Hematopoietic multipotent progenitor cell treated with erythropoietin and hydrocortisone succinate and interleukin-3 and kit ligand, for 8 days (in vitro differentiated cells): ENCODE data around the gene ARHGDIB.

Experiments
- DNase-seq: peaks from one replicate; pipeline ENCODE4 v3.0.0-alpha.2; 2015

ARHGDIB gene

GRCh38 chr12:14927267-14927666 is 34.1 kb downstream of the ARHGDIB start:
- no peak for DNase-seq

DNA sequence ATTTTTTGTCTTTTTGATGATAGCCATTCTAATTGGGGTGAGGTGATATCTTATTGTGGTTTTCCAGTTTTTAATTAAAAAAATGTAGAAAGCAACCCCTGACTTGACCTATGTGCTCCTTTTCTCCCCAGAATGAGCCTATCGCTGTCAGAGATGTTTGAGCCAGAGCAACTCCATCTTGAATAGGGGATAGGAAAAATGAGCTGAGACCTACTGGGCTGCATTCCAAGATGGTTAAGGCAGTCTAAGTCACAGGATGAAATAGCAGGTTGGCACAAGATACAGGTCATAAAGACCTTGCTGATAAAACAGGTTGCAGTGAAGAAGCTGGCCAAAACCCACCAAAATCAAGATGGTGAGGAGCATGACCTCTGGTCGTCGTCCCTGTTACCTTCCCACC is 36.9 kb downstream of the ARHGDIB start:
- DNase-seq, result no peak

- no peak for DNase-seq
Measured at GRCh38 chr12:14923944-14924343, 37.5 kb downstream of the ARHGDIB start.

DNA sequence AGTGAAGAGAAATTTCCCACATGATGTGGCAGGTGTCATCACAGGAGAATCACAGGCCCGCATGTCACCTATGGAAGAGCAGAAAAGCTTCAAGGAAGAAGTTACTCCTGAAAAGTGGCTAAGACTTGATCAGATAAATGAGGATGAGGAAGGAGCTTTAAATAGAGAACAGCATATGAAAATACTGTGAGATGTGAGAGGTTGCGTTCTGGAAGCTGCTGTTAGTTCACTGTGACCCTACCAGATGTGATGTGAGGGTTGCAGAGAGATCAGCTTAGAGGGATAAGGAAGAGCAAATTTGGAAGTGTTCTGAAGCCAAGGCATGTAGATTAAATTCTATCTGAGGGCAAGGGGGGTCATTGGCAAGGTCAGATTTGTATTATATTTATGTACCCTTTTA is 40.2 kb downstream of the ARHGDIB start:
- DNase-seq, result no peak

DNA sequence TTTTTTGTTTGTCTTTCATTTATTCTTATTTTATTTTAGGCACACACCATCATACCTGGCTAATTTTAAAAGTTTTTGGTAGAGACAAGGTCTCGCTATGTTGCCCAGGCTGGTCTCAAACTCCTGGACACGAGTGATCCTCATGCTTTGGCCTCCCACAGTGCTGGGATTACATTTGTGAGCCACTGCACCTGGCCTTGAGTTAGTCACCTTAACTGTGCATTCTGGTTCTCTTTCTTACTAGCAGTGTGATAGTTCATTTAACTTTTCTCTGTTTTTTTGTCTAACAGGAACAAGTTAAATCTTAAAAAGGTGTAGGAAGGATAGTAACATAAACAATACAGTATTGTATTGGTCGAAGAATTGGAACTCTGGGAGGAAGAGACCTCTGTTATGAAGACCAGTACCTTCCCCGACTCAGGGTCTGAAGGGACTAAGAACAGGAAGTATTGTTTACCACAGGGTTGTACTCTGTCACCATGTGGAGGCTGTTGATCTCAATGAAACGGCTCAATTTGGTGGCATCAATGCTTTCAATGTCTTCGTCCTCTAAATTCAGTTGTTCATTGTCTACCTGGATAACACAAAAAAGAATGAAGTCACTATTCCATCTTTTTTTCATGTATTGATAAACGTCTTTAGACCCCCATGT is 40.8 kb downstream of the ARHGDIB start:
- peak; percentile 30 for DNase-seq

DNA sequence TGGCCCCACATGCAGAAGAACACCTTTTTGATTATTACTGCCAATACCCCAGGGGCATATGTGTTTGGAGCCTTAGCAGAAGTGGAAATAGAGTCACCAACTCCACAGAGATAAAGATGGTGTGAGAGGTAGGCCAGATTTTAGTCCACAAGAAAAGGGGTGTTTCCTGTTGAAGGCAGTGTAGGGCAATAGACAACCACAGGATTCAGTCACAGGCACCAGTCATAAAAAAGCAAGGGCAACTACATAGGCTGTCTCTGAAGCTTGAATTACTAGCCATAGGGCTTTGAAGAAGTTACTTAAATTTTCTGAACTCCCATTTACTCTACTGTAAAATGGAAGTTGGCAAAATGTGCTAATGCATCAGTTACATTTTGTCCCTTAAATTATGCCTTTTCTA is 41.9 kb downstream of the ARHGDIB start:
- DNase-seq, result no peak

- no peak for DNase-seq
Measured at GRCh38 chr12:14915736-14916135, 45.7 kb downstream of the ARHGDIB start.

- DNase-seq, result no peak
Measured at GRCh38 chr12:14913381-14913781, 48.0 kb downstream of the ARHGDIB start.

GRCh38 chr12:14911131-14911530 is 50.3 kb downstream of the ARHGDIB start:
- no peak for DNase-seq

GRCh38 chr12:14910090-14910915 is 51.1 kb downstream of the ARHGDIB start:
- no peak for DNase-seq

DNA sequence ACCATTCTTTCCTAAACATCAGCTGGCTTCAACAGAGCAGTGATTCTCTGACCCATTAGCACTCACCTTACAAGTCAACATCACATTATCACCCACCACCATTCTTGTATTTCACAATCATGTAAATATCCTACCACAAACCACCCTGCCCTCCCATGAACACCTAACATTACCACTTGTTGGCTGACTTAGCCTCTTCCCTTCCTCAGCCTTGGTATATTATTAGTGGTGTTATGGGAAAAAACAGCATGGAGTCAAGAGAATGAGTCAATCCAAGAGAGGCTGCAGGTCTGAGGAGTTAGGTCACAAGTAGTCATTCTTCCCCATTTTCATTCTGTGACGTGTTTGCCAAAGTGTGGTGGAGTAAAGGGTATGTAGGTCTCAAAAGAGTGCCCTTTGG is 53.4 kb downstream of the ARHGDIB start:
- no peak for DNase-seq

DNA sequence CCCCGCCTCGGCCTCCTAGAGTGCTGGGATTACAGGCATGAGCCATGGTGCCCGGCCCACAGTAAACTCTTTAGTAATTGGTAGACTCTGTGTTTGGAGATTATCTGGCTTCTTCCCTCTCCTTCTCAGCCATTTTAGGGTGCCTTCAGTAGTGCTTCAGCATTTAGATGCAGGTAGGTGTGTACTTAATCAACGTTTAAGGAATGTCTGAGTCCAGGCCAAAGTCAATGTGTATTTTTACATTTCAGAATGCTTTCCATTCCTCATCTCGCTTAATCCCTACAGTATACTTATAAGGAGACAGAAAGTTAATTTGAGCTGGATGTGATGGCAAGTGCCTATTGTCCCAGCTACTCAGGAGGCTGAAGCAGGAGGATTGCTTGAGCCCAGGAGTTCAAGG is 55.3 kb downstream of the ARHGDIB start:
- no peak for DNase-seq

DNA sequence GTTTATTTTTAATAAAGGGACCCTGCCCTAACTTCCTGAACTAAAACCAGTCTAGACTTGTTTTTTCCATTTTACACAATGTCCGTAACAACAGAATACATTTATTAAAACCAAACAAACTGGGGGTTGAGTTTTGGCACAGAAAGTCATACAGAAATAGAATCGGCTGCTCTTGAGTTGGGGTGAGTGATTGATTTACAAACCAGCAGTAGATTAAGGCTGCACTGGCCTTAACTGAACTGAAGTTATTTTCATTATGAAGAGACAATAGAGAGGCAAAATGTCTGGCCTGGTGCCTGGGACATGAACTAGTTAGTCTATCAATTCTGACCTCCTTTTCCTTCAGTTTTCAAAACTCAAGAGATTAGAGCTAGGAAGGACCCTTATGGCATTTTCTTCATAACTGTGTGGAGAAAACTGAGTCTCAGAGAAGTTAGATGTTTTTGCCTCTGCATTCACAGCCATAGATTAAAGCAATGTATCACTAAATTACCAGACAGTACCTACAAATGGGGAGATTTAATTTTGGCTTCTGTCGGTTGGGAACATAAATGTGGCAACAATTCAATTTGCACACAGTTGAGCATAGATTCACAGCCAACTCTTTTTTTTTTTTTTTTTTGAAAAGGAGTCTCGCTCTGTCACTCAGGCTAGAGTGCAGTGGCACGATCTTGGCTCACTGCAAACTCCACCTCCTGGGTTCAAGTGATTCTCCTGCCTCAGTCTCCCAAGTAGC is 56.0 kb downstream of the ARHGDIB start:
- DNase-seq, result no peak

GRCh38 chr12:14904854-14905253 is 56.5 kb downstream of the ARHGDIB start:
- DNase-seq, result no peak

- DNase-seq, result no peak
Measured at GRCh38 chr12:14903386-14904098, 57.9 kb downstream of the ARHGDIB start.

GRCh38 chr12:14902465-14902864 is 58.9 kb downstream of the ARHGDIB start:
- peak; percentile 72 for DNase-seq

- peak; percentile 34 for DNase-seq
Measured at GRCh38 chr12:14901228-14901562, 60.2 kb downstream of the ARHGDIB start.

GRCh38 chr12:14900521-14901227 is 60.7 kb downstream of the ARHGDIB start:
- no peak for DNase-seq

DNA sequence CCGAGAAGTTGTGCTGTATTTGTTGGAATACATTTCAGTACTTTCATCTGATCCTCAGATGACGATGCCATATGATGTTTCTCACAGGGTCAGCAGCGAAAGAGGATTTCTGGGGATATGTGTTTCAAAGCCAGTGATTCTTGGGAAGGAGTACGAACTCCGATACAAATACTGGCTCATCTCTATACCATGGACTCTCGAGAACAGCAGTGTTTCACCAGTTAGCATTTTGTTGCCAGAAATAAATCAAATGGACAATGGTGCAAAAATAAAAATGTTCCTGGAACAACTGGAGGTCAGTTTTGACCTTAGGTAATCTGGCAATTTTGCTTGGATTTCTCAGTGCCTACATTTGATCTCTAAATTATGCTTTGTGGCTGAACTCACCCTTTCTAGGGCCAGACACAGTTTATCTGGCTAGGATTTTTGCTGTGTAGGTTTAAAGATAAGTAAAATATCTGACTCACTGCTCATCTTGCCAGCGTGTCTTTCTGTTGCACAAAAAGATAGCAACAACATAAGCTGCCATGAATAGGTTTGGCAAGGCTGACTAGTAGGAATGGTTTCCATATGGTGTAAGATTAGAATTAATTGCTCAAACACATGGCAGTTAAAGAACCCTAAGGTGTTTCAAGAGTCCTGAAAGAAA is 64.8 kb downstream of the ARHGDIB start:
- peak; percentile 96 for DNase-seq

DNA sequence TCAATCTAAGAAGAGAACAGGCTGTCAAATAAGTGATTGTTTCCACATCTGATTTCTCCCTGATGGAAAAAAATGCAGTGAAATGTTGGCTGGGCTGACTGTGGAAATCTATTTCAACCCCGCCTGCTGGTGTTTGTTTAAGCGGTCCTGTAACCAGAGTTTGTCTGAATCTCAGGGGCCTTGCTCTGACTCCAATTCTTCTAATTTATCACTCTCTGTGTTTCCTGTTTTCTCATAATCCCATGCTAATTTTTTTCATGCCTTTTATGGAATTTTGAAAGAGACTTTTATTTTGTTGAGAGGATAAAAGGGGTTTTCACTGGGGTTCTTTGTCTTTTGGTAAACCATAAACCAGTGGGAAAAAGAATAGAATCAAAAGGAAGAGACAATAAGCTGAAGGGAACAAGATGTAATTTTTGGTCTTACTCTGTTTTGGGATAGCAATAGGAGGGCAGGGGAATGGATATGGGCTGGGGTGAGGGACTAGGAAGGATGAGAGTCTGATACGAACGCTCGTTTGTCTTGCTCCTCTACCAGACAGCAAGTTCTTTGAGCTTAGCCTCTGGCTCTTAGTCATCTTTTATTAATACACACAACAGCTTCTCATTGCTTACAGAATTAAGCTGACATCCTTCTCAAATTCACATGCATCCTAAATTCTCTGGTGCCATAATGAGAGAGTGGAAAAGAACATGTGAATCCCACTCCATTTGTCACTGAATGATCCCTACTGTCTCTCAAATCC is 67.7 kb downstream of the ARHGDIB start:
- DNase-seq, result no peak
